ENCODE results near the gene RASIP1. TPM values are rescaled to one million over a fixed set of nuclear protein-coding genes. Genes with fewer than 3 reads are reported as not detected.

The RASIP1 gene
- total RNA-seq (ENCODE audit: low replicate concordance): 0.30 and 0.59 TPM in 2 replicates

GRCh38 chr19:48740164-48740972 is at the start of gene RASIP1:
RASIP1 (minus strand) TSS chr19:48740610; CDS start chr19:48740282, 328 bp downstream.

GRCh38 chr19:48755084-48755641 is 14.8 kb upstream of the RASIP1 start, which contains the start of gene FGF21:
FGF21 (plus strand) TSS chr19:48755524; CDS start chr19:48756237, 713 bp downstream.

GRCh38 chr19:48752496-48753365 is 12.3 kb upstream of the RASIP1 start, which contains the start of gene FUT1:
FUT1 (minus strand) TSS chr19:48752641; CDS start chr19:48751281, 1,360 bp downstream.

GRCh38 chr19:48746738-48747575 is 6.5 kb upstream of the RASIP1 start, which contains the start of gene IZUMO1:
IZUMO1 (minus strand) TSS chr19:48746909; CDS start chr19:48745859, 1,050 bp downstream.

GRCh38 chr19:48719263-48720171 is 20.9 kb downstream of the RASIP1 start, which contains the start of gene MAMSTR:
MAMSTR (minus strand) TSS chr19:48719725; CDS start chr19:48719031, 694 bp downstream.

GRCh38 chr19:48695743-48696352 is 44.6 kb downstream of the RASIP1 start, which contains the start of gene FUT2:
FUT2 (plus strand) TSS chr19:48695971; CDS start chr19:48702957, 6,986 bp downstream.

GRCh38 chr19:48672994-48673393 is 67.4 kb downstream of the RASIP1 start, which contains the start of gene NTN5:
NTN5 (minus strand) TSS chr19:48673017; CDS start chr19:48670986, 2,031 bp downstream.

Other genes starting within 250 kb of the RASIP1 start
- under 0.01 and 0.08 TPM in 2 replicates for gene LMTK3, start 228.8 kb downstream of the RASIP1 start, total RNA-seq (ENCODE audit: low replicate concordance)
- gene SULT2B1, start 188.4 kb downstream of the RASIP1 start, total RNA-seq (ENCODE audit: low replicate concordance): 0.12 and 0.23 TPM in 2 replicates
- not detected in 2 replicates for gene SPACA4, start 133.9 kb downstream of the RASIP1 start, total RNA-seq (ENCODE audit: low replicate concordance)
- 0.38 TPM in 1 of 2 replicates, not detected in the other for gene FAM83E, start 125.5 kb downstream of the RASIP1 start, total RNA-seq (ENCODE audit: low replicate concordance)
- 1,963 and 2,996 TPM in 2 replicates for gene RPL18, start 121.4 kb downstream of the RASIP1 start, total RNA-seq (ENCODE audit: low replicate concordance)
- gene SPHK2, start 121.1 kb downstream of the RASIP1 start, total RNA-seq (ENCODE audit: low replicate concordance): 3.3 and 4.4 TPM in 2 replicates
- 2.8 and 8.1 TPM in 2 replicates for gene DBP, start 103.2 kb downstream of the RASIP1 start, total RNA-seq (ENCODE audit: low replicate concordance)
- 1.1 and 4.0 TPM in 2 replicates for gene CA11, start 94.4 kb downstream of the RASIP1 start, total RNA-seq (ENCODE audit: low replicate concordance)
- under 0.01 and 0.08 TPM in 2 replicates for gene NTN5, start 67.6 kb downstream of the RASIP1 start, total RNA-seq (ENCODE audit: low replicate concordance)
- not detected in 2 replicates for gene FUT2, start 44.6 kb downstream of the RASIP1 start, total RNA-seq (ENCODE audit: low replicate concordance)
- gene MAMSTR, start 20.9 kb downstream of the RASIP1 start, total RNA-seq (ENCODE audit: low replicate concordance): 0.12 and 0.30 TPM in 2 replicates
- not detected in 2 replicates for gene IZUMO1, start 6.3 kb upstream of the RASIP1 start, total RNA-seq (ENCODE audit: low replicate concordance)
- gene FUT1, start 12.0 kb upstream of the RASIP1 start, total RNA-seq (ENCODE audit: low replicate concordance): under 0.01 and 0.68 TPM in 2 replicates
- not detected in 2 replicates for gene FGF21, start 14.9 kb upstream of the RASIP1 start, total RNA-seq (ENCODE audit: low replicate concordance)
- gene BCAT2, start 70.4 kb upstream of the RASIP1 start, total RNA-seq (ENCODE audit: low replicate concordance): 24.1 and 34.1 TPM in 2 replicates
- gene HSD17B14, start 95.9 kb upstream of the RASIP1 start, total RNA-seq (ENCODE audit: low replicate concordance): 5.3 and 8.8 TPM in 2 replicates
- 8.3 and 20.7 TPM in 2 replicates for gene PLEKHA4, start 128.0 kb upstream of the RASIP1 start, total RNA-seq (ENCODE audit: low replicate concordance)
- 37.8 and 59.0 TPM in 2 replicates for gene PPP1R15A, start 131.8 kb upstream of the RASIP1 start, total RNA-seq (ENCODE audit: low replicate concordance)
- gene TULP2, start 158.1 kb upstream of the RASIP1 start, total RNA-seq (ENCODE audit: low replicate concordance): 0.08 and 0.59 TPM in 2 replicates
- 113 and 238 TPM in 2 replicates for gene NUCB1, start 159.7 kb upstream of the RASIP1 start, total RNA-seq (ENCODE audit: low replicate concordance)
- gene DHDH, start 193.1 kb upstream of the RASIP1 start, total RNA-seq (ENCODE audit: low replicate concordance): 0.38 and 0.82 TPM in 2 replicates
- gene BAX, start 214.3 kb upstream of the RASIP1 start, total RNA-seq (ENCODE audit: low replicate concordance): 65.3 and 139 TPM in 2 replicates
- 1,491 and 2,478 TPM in 2 replicates for gene FTL, start 224.7 kb upstream of the RASIP1 start, total RNA-seq (ENCODE audit: low replicate concordance)

All from smooth muscle cell of the coronary artery (primary cell).